ENCODE results near the gene LDLRAD2.

LDLRAD2 gene

GRCh38 chr1:21845646-21846641 is 33.9 kb downstream of the LDLRAD2 start:
- DNase-seq: no peak

- no peak for DNase-seq
Measured at GRCh38 chr1:21847223-21848205, 35.4 kb downstream of the LDLRAD2 start.

- DNase-seq: no peak
Measured at GRCh38 chr1:21848524-21849174, 36.6 kb downstream of the LDLRAD2 start.

GRCh38 chr1:21849909-21850576 is 38.0 kb downstream of the LDLRAD2 start:
- no peak for DNase-seq

- DNase-seq: no peak
Measured at GRCh38 chr1:21851430-21852250, 39.6 kb downstream of the LDLRAD2 start.

- DNase-seq: no peak
Measured at GRCh38 chr1:21852282-21853130, 40.4 kb downstream of the LDLRAD2 start.

- DNase-seq: no peak
Measured at GRCh38 chr1:21853131-21853427, 41.0 kb downstream of the LDLRAD2 start.

GRCh38 chr1:21854090-21854750 is 42.2 kb downstream of the LDLRAD2 start:
- DNase-seq: no peak

GRCh38 chr1:21854751-21855131 is 42.7 kb downstream of the LDLRAD2 start:
- no peak for DNase-seq

GRCh38 chr1:21855257-21856096 is 43.4 kb downstream of the LDLRAD2 start:
- DNase-seq: no peak

- DNase-seq: no peak
Measured at GRCh38 chr1:21857142-21857839, 45.2 kb downstream of the LDLRAD2 start.

- DNase-seq: no peak
Measured at GRCh38 chr1:21857840-21858670, 46.0 kb downstream of the LDLRAD2 start.

- DNase-seq: no peak
Measured at GRCh38 chr1:21859669-21860179, 47.7 kb downstream of the LDLRAD2 start.

GRCh38 chr1:21860971-21861370 is 48.9 kb downstream of the LDLRAD2 start:
- no peak for DNase-seq

GRCh38 chr1:21861602-21862429 is 49.8 kb downstream of the LDLRAD2 start:
- DNase-seq: no peak

- no peak for DNase-seq
Measured at GRCh38 chr1:21863981-21864380, 51.9 kb downstream of the LDLRAD2 start.

All from femur (tissue), 1 donor.